GM21576 (cell line): ENCODE results near the gene RAP1B.

Experiments used
- ATAC-seq: cut with Tn5 transposase; IDR thresholded peaks from one replicate; pipeline ENCODE4 v1.9.1; 2021; ENCODE audit warnings: mild to moderate bottlenecking, moderate library complexity; ENCODE audit not compliant: unreplicated experiment

The RAP1B gene

GRCh38 chr12:68686595-68687521, 76.2 kb downstream of the RAP1B start, which contains the start of gene NUP107:
NUP107 (plus strand) TSS chr12:68686978; CDS start chr12:68687066, 88 bp downstream.
- ATAC-seq, result peak; percentile 95

DNA sequence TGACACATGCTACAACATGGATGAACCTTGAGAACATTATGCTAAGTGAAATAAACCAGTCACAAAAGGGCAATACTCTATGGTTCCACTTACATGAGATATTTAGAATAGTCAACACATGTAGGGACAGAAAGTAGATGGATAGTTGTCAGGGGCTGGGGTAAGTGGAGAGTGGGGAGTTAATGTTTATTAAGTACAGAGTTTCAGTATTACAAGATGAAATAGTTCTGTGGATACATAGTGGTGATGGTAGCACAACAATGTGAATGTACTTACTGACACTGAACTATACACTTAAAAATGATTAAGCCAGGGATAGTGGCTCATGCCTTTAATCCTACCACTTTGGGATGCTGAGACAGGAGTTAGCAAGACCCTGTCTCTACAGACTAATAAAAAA, 84.8 kb downstream of the RAP1B start:
- no peak for ATAC-seq

GRCh38 chr12:68699486-68699885, 88.8 kb downstream of the RAP1B start:
- ATAC-seq, result no peak
